GM21390 (cell line): Measurements from ENCODE around the gene TIMP2.
"Not testable (repeated sequence)": the region's sequence is repeated elsewhere in the genome, so short reads cannot be mapped to it uniquely, and the experiment has no call there.

ENCODE experiments used
- ATAC-seq: cut with Tn5 transposase; IDR thresholded peaks from one replicate; pipeline ENCODE4 v1.9.1; 2021; ENCODE audit not compliant: unreplicated experiment

The TIMP2 gene

DNA sequence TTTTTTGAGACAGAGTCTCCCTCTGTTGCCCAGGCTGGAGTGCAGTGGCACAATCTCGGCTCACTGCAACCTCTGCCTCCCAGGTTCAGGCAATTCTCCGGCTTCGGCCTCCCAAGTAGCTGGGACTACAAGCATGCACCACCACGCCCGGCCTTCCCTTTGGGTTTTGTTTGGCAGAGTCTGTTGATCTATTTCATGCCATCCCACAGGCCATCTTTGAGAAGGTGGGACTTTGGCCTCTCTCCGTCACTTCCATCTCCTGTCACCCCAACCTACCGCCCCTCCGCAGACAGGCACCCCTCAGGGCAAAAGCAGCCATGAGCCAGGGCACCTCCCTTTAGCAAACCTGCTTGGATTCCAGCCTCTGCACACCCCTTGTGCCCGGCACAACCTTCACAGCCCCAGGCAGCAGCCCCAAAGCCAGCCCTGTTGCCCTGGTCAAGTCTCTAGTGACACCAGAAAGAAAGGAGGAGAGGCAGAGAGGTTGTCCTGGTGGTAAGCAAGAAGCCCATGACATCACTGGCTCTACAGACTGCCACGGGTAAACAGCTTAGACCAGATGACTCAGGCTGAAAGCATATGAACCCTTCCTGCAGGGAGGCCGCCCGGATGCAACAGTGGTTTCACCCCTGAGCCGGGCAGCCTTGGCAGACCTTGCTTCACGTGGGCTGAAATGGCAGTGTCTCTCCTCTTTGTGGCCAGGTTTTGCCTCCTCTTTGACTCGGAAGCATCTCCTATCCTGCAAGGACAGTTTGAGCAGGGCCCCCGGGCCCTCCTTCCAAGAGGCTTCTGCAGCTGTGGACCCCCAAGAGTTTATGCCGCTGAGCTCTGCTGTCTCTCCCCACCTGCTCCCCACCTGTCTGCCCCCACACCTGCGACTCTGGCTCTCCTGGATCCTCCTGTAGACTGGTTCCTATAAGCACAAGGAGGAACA, 8.1 kb upstream of the TIMP2 start:
- no peak for ATAC-seq

DNA sequence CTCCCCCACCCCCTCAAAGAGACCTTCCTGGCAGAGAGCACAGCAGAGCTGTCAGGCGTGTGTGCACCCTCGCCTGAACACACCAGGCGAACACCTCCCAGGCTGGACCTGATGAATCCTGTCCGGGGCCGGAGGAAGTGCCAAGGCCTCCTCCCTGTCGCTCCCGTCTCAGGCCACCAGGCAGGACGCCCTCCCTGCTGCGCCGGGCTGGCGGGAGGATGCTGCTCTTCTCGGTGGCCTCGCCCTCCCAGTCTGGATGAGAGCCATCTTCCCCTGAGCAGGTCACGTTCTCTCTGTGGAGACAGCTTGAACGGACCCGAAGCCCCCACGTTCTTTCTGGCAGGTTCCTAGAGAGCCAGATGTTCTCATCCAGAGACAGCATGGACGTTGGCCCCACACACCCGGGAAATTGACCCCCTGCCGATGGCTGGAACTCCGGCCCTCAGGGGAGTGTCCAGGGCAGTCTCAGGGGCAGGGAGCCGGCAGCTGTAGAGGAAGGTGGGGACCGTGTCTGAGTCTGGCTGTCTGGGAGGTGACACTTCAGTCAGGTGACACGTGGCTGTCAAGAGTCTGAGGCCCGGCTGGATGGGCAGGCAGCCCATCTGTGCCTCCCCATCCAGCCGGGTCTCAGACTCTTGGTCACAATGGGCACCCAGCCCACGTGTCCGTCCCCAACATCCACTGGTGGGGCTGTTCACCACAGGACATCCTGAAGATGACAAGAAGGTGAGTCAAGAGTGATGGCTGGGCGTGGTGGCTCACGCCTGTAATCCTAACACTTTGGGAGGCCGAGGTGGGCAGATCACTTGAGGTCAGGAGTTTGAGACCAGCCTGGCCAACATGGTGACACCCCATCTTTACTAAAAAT, 5.0 kb upstream of the TIMP2 start:
- ATAC-seq: no peak

DNA sequence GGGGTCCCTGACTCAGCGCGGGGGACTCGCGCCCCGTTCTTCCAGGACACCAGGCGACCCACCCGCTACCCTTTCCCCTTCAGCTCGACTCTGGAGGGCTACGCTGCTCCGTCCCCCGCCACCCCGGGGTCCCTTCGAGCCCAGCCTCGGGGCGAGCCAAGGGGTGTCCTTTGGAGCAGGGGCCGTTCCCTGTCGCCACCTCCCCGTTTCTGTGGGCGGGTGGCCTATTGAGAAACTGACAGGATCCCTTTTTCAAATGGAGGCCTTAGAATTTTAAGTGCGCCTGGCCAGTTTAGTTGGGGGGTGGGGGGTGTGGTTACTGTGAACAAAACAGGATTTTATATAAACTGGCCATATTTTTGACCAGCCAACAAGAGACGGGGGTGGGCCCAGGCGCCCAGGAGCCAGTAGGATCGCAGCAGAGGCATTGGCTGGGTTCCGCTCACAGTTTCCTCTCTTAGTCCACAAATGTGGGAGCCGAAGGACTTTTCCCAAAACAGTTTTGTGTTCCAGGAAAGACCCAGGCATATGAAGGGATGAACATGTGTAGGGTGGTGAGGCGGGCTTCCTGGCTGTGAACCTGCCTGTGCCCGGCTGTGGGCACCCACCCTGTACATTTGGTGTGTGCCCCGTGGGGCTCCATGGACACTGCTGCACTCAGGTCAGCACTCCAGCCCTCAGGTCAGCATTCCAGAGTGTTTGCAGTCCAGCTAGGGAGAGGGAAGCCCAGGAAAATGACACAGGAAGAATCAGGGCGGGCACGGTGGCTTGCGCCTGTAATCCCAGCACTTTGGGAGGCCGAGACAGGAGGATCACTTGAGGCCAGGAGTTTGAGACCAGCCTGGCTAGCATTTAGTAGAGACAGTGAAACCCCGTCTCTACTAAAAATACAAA, 722 bp upstream of the TIMP2 start:
- no peak for ATAC-seq

DNA sequence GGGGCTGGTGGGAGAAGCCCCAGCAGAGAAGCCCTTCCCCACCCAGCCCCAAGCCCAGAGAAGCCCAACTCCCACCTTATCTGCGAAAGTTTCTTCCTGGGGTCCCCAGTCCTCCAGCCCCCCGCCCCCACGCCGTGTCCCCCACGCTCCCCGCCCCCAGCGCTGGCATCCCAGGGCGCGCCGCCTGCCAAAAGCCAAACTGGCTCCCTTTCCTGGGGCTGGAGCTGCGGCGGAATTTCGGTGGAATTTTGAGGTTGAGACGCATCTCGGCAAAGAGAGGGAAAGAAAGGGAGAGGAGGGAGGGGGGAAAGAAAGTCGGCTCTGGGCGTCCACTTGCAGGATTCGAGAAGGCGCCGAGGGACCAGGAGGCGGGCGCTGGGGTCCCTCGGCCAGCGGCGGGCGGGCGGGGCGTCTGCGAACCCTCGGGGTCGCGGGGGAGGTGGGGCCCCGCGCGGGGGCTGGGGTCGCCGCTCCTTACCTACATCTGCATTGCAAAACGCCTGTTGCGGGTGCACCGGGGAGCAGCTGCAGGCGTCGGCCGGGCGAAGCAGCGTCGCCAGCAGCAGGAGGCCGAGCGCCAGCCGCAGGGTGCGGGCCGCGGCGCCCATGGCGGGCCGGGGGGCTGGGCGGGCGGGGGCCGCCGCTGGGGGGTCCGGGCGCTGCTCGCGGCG, 571 bp downstream of the TIMP2 start:
- ATAC-seq: no peak

DNA sequence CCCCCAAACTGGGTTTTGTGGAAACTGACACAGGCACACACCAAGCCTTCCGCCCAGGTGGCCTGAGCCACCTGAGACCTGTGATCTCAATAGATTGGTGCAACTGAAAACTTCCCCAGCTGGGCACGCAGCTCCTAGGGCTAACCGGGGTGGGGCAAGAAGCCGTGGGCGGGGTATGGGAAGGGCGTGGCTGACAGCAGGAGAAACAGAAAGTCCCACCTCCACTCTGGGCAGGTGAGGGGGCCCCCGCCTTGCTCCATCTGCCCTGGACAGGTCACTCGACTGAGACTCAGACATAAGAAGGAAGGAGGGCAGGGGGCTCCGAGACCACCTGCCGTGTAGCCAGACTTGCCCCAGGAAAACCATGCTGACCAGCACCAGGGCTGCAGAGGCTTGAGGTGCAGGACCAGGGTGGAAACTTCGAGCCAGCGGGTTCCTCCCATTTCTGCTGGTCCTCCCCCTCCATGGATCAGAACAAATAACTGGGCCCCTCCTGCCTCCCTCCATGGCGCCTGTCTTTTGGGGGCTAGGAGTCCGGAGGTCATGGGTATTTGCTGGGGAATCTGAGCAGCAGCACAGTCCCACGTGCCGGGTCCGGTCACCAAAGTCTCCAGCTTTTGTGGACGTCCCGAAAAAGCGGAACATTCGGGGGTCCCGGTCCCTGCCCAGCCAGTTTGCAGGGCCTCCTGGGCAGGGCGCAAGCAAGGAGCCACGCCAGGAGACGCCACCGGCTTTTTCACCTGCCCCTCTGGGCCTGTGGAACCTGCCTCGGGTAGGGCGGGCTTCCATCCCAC, 1.3 kb downstream of the TIMP2 start:
- ATAC-seq: no peak

DNA sequence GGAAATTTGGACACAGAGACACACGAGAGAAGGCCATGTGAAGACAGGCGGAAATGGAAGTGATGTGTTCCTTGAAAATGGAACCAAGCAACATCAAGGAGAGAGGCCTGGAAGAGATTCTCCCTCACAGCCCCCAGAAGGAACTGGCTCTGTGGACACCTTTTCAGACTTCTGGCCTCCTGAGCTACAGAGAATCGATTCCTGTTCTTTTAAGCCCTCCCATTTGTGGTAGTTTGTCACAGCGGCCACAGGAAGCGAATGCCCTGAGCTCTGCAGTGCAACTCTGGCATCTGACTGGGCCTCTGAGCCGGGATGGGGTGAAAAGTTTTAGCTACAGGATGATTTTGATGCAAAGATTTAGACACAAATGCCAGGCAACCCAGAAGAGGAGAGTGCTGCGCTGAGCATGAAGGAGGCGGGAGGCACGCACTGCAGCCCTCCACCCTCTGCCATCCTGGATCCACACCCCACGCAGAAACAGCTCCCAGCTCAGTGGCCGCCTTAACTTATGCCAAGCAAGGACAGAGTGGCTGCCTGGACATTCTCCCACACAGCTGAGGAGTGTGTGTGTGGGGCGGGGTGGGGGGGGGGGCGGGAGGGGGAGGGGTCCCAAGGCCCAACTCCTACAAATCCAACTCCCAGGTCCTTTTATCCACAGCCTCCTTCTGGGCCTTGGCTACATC, 2.2 kb downstream of the TIMP2 start:
- no peak for ATAC-seq

DNA sequence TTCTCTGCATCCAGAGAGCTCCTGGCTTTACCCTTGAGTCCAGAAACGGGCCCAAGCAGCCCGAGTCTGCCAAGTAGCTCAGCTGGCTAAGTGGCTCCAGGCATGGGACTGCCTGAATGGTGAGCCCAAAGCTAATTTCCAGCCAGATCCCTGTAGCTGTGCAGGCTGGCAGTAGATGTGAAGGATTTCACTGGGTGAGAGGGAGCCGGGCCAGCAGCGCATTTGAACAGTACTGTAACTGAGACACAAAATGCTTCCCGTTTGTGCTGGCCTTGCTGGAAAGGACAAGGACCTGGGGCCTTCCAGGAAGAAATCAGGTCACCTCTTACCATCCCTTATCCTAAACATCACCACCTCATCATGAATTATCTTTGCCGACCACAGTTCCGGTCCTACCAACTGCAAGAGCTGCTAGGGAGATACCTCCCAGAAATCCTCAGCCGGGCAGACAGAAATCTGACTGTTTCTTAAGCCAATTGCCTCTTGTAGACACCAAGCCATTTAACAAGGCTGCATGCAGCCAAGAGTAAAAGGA, 3.7 kb downstream of the TIMP2 start:
- no peak for ATAC-seq

DNA sequence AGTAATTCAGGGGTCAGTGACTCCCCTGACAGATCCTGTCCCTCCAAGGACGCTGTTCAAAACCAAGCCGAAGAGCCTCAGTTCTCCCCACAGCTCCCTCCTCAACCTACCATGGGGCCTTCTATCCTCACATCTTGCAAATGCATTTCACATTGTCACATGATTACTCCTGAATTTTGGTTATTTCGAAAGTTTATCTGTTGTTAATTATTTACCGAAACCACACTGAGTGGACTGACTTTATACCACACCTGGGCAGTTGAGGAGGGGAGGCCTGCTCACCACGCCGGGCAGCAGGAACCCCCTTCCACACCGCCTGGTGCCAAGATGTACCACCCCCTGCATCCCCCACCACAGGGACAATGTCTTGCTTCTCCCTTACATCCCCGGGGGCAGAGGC, 4.7 kb downstream of the TIMP2 start:
- ATAC-seq: no peak

DNA sequence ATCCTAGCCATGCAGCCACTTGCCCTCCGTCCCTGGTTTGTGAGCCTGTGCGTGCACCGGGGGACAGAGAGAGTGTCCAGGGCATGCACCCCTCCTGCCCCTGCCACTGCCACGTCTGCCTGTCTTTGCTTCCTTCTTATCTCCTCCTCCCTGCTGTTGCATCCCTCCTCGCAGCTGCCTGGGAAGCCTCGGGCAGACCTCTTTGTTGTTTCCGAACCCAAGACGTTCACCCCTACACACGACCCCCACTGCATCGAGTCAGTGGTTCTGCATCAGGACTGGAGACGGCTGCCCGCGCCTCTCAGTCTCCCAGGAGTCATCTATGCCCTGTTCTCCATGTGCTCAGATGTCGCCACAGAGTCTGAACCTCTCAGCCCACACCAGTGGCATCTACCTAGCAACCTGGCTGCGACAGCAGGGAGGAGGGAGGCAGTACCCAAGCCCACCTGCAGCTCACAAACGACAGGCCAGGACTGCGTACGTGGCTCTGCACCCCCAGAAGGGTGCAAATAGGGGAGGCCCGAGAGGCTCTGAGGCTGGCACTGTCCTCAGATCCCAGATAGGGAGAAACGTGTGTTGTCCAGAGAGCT, 5.2 kb downstream of the TIMP2 start:
- no peak for ATAC-seq

DNA sequence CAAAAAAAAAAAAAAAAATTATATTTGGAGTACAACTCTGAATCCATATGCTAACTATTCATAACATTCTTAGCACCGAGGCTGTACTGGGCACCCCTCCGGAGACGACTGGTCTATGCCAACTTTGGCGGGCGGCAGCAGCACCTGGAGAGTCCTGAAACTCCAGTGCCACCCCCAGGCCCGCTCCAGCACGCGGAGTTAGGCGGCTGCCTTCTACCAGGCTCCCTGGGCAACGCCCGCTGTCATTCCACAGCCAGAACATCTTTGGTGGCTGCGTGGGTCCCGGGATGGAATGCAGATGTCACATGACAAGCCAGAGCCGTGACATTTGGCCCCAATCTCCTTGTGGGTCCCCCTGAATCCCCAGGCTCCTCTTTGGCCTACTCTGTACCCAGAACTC, 6.2 kb downstream of the TIMP2 start:
- no peak for ATAC-seq

DNA sequence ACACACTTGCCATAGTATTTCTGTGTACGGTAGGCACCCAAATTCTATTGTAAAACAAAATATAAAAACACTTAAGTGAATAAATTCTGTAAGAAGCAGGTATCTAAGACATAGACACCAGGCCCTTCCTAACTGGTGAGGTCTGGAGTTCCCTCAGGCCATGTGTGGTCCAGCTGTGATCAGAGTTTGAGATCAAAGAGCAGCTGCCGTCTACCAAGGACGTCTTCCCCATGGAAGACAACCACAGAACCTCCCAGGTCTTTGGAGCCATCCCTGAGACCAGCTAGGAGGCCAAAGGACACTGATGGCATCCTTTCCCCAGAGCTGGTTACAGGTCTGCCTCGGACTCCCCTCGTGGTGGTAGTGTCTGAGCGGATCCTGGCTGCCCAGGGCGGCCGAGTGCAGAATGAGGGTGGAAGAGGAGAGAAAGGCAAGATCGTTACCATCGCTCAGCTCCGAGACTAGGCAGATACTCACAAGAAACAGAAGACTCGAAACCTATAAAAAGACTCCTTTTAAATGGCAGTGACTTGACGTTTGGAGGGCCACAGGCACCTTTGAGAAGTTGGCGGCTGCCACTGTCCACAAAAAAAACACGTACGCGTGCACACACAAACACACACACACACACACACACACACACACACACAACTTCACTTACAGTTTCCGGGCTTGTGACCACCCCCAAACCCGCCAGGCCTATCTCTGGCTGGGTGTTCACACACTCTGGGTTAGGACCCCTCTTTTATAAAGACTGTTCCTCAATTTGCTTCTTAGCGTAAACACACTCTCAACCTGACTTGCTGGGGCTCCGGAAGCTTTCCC, 7.5 kb downstream of the TIMP2 start:
- no peak for ATAC-seq

DNA sequence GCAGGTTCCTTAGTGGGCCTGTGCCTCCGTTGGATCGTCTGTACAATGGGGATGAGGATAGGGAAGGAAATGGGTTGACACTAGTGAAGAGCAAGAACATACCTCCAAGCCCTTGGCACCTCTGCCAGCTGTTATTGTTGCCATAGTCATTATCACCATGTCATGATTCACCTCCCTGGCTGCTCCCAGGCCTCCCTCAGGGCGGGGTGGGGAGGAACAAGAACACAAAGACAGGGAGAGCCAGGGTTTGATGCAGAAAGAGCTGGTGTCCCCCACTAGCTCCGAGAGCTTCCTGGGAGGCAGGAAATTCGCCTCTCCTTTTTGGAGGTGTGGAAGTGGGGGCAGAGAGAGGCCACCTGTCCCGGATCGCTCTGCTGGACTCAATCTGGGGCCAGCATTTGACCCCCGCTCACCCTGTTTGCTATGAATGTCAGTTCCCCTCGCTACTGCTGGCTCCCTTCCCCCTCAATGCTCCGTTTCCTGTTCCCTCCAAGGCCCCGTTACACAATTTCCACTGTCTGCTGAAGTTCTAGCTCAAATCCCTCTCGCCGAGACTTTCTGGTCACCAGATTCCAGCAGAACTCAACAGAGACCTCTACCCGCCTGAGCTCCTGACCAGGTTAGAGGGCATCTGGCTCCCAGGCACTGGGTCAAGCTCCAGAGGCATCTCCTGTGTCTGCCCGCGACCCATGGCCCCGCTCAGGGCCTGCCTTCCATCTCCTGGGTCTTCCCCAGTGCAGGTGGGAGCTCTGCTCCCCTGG, 9.1 kb downstream of the TIMP2 start:
- no peak for ATAC-seq

DNA sequence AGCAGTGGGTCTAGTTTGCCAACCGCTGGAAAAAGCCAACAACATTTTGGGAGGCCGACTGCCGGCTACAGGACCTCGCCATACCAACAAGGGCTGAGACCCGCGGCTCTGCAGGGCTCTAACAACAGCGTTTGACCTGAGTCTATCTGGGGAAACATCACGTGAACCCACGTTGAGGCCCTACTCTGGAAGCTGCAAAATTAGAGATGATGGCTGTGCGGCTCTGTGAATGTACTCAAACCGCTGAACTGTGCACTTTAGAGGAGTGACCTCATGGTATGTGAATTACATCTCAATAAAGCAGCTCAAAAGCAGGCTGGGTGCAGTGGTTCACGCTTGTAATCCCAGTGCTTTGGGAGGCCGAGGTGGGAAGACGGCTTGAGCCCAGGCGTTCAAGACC, 12.1 kb downstream of the TIMP2 start:
- no peak for ATAC-seq

DNA sequence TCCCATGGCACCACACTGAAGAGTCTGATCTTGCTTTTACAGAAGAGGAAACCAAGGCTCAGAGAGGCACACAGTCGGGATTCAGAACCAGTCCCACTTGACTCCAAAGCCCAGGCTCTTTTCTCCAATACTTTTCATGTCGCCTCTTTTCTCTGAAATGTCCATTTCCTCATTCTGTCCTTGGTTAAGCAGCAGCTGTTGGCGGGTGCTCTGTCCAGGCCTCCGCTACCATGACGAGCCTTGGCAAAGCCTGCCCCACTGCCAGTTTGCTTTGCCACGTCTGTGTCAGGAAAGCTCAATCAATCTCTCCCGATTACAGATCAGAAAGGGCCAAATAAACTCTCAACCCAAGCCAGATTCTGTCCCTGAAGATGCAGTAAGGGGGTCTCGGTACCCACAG, 13.1 kb downstream of the TIMP2 start:
- no peak for ATAC-seq

DNA sequence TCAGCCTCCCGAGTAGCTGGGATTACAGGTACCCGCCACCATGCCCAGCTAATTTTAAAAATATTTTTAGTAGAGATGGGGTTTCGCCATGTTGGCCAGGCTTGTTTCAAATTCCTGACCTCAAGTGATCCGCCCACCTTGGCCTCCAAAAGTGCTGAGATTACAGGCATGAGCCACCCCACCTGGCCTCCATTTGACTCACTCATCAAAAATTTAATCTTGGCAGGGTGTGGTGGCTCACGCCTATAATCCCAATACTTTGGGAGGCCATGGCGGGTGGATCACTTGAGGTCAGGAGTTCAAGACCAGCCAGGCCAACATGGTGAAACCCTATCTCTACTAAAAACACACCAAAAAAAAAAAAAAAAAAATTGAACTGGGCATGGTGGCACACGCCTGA, 13.6 kb downstream of the TIMP2 start:
- ATAC-seq: not testable (repeated sequence)

DNA sequence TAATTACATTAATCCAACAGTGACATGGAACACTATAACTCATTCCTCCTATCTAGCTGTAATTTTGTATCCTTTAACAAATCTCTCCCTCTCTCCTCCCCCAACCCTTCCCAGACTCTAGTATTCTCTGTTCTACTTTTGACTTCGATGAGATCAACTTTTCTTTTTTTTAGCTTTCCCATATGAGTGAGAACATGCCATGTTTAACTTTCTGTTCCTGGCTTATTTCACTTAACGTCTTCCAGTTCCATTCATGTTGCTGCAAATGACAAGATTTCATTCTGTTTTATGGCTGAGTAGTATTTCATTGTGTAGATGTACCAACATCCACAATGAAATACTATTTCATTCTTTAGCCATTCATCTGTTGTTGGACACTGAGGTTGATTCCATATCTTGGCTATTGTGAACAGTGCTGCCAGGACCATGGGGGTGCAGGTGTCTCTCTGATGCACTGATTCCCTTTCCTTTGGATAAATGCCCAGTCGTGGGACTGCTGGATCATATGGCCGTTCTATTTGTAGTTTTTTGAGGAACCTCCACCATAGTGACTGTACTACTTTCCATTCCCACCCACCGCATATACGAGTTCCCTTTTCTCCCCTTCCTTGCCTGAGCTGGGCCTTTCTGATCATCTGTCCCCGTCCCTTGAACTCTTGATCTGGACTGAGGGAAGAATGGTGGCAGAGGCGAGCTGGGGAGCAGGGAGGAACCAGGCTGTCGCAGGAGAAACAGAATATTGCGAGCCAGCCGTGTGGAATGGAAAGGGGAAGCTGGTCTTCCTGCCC, 14.5 kb downstream of the TIMP2 start:
- no peak for ATAC-seq
